Endothelial cell of umbilical vein (primary cell): ENCODE results near the gene CAMLG. TPM values are rescaled to one million over a fixed set of nuclear protein-coding genes. Genes with fewer than 3 reads are reported as not detected.

ENCODE experiments used
- BruUV-seq: library from RNA; stranded (reverse); fragments of 400-500 nt; replicated peaks from 2 replicates; lab custom pipeline; 2021; lab: Mats Ljungman, UMichigan
- CTCF ChIA-PET: fragments of 300-600, 350-600 bp; sonication (Branson Sonifier 250); formaldehyde crosslinking; loops from one replicate; lab custom pipeline; 2021; ENCODE audit warnings: antibody characterized with exemption, inconsistent platforms; lab: Charles Lee
- POLR2A ChIA-PET: fragments of 300-600, 350-600 bp; sonication (Branson Sonifier 250); formaldehyde crosslinking; loops from one replicate; lab custom pipeline; 2021; ENCODE audit warnings: antibody characterized with exemption, inconsistent platforms; lab: Charles Lee
- DNase-seq: peaks from one replicate; pipeline ENCODE4 v3.0.0-alpha.2; 2011; ENCODE audit warnings: low read depth, low spot score
- FAIRE-seq: peaks from 2 replicates; lab custom pipeline; 2011; peaks lifted over from hg19 to GRCh38; lab: Jason Lieb, UNC
- H2AFZ ChIP-seq: 2 replicates; pipeline ENCODE4 v1.6.0; 2012; ENCODE audit warnings: low read depth, low read length, control low read depth, inconsistent platforms
- H3K27ac ChIP-seq: 2 replicates; pipeline ENCODE4 v1.5.1; 2011; ENCODE audit warnings: low read depth, mild to moderate bottlenecking, control low read depth, low read length, moderate library complexity; ENCODE audit not compliant: insufficient read depth
- H3K27me3 ChIP-seq, 2 experiments: 2 replicates each; pipeline versions ENCODE4 v1.6.0 to v1.6.1; 2011; ENCODE audit warnings: low read length in 2 of 2, mixed read lengths in 1 of 2; ENCODE audit not compliant: control insufficient read depth in 2 of 2, insufficient read depth in 2 of 2
- H3K36me3 ChIP-seq, 2 experiments: 2 replicates in 1 of 2; 3 replicates in 1 of 2; pipeline ENCODE4 v1.5.1; 2011; ENCODE audit warnings: low read length in 2 of 2, mild to moderate bottlenecking in 1 of 2, moderate library complexity in 1 of 2; ENCODE audit not compliant: control insufficient read depth in 2 of 2, insufficient read depth in 2 of 2; ENCODE audit errors: extremely low read depth in 1 of 2
- H3K4me1 ChIP-seq: 3 replicates; pipeline ENCODE4 v1.5.1; 2011; ENCODE audit warnings: mild to moderate bottlenecking, low read length; ENCODE audit not compliant: control insufficient read depth, insufficient read depth; ENCODE audit errors: extremely low read depth
- H3K4me2 ChIP-seq: 2 replicates; pipeline ENCODE4 v1.6.1; 2011; ENCODE audit warnings: low read length, control low read depth, mixed read lengths; ENCODE audit not compliant: insufficient read depth
- H3K4me3 ChIP-seq, 3 experiments: fragments of 200-600 bp in 1 of 3; sonication (generic), shearing (Covaris generic) in 1 of 3; replicated peaks in 1 of 3; 2 replicates each; pipeline ENCODE4 v1.5.1; 2011 to 2016; ENCODE audit warnings: control low read depth in 3 of 3, low read length in 3 of 3, mild to moderate bottlenecking in 2 of 3, inconsistent platforms in 1 of 3, low read depth in 1 of 3, moderate library complexity in 1 of 3; ENCODE audit not compliant: insufficient read depth in 1 of 3
- H3K79me2 ChIP-seq: 2 replicates; pipeline ENCODE4 v1.6.0; 2012; ENCODE audit warnings: low read length, inconsistent platforms; ENCODE audit not compliant: control insufficient read depth, insufficient read depth
- H3K9ac ChIP-seq: replicated peaks from 2 replicates; pipeline ENCODE3; 2011; ENCODE audit warnings: low read length, control low read depth; ENCODE audit not compliant: insufficient read depth; ENCODE audit errors: extremely low read depth
- H3K9me1 ChIP-seq: replicated peaks from 3 replicates; pipeline ENCODE4 v1.6.0; 2011; ENCODE audit warnings: mild to moderate bottlenecking, low read length; ENCODE audit not compliant: control insufficient read depth, insufficient read depth; ENCODE audit errors: extremely low read depth
- H3K9me3 ChIP-seq: replicated peaks from 2 replicates; pipeline ENCODE4 v1.5.1; 2012; ENCODE audit warnings: low read length, inconsistent platforms; ENCODE audit not compliant: control insufficient read depth, insufficient read depth
- H4K20me1 ChIP-seq: replicated peaks from 2 replicates; pipeline ENCODE3; 2011; ENCODE audit warnings: mild to moderate bottlenecking, low read length; ENCODE audit not compliant: control insufficient read depth, insufficient read depth; ENCODE audit errors: extremely low read depth
- CTCF ChIP-seq, 2 donors: IDR thresholded peaks; 1 replicate in 1 of 2; 2 replicates in 1 of 2; pipeline ENCODE4 v1.5.1; 2011; ENCODE audit warnings: low read length in 2 of 2, mild to moderate bottlenecking in 2 of 2, moderate library complexity in 2 of 2, control low read depth in 1 of 2, inconsistent platforms in 1 of 2, low read depth in 1 of 2; ENCODE audit not compliant: insufficient read depth in 1 of 2; ENCODE audit errors: extremely low read depth in 1 of 2
- EZH2 ChIP-seq: IDR thresholded peaks from 2 replicates; pipeline ENCODE4 v1.6.1; 2012; ENCODE audit warnings: borderline replicate concordance, low read depth, mild to moderate bottlenecking, moderate library complexity, low read length, inconsistent platforms; ENCODE audit not compliant: severe bottlenecking
- FOS ChIP-seq: IDR thresholded peaks from 2 replicates; pipeline ENCODE4 v1.6.1; 2011; ENCODE audit warnings: mild to moderate bottlenecking, low read length, moderate library complexity, borderline replicate concordance; ENCODE audit not compliant: insufficient read depth
- GATA2 ChIP-seq: IDR thresholded peaks from 2 replicates; pipeline ENCODE4 v1.7.0; 2011; ENCODE audit warnings: low read depth, mild to moderate bottlenecking, moderate library complexity, mixed read lengths, low read length; ENCODE audit not compliant: insufficient read length, insufficient read depth
- JUN ChIP-seq: IDR thresholded peaks from 2 replicates; pipeline ENCODE4 v1.6.1; 2011; ENCODE audit warnings: borderline replicate concordance, low read depth; ENCODE audit not compliant: insufficient read length, insufficient read depth
- MYC ChIP-seq: IDR thresholded peaks from one replicate; pipeline ENCODE4 v1.6.1; 2011; ENCODE audit warnings: mild to moderate bottlenecking, low read depth, low read length
- POLR2A ChIP-seq: IDR thresholded peaks from 2 replicates; pipeline ENCODE4 v1.6.1; 2012; ENCODE audit warnings: low read depth, mild to moderate bottlenecking, control low read depth, low read length
- POLR2AphosphoS5 ChIP-seq: IDR thresholded peaks from 2 replicates; pipeline ENCODE4 v1.6.1; 2012; ENCODE audit warnings: low read depth, mild to moderate bottlenecking, control low read depth, low read length, moderate library complexity; ENCODE audit not compliant: insufficient read depth
- dilution Hi-C: fragments of 300-500 bp; cut with MboI; formaldehyde crosslinking; loops from one replicate; pipeline ENCODE4 v1.15.0; 2019; ENCODE audit warnings: low sequenced_read_pairs; ENCODE audit not compliant: extremely low pct_ligation_motif_present
- intact Hi-C: fragments of 100-400 bp; cut with micrococcal nuclease; formaldehyde crosslinking; loops from one replicate; pipeline ENCODE4 v1.10.0; 2022
- polyA plus RNA-seq, 4 experiments: library from polyadenylated mRNA; depleted of rRNA in 3 of 4; stranded (reverse) in 3 of 4; unstranded in 1 of 4; fragments of >200 nt; gene quantifications; 2 replicates each; pipeline versions ENCODE4 v1.2.1 to v1.2.3, GENCODE V29; 2011 to 2012; ENCODE audit warnings: missing spikeins in 1 of 4
- total RNA-seq: library from RNA; stranded (reverse); gene quantifications from 2 replicates; pipeline ENCODE4 v1.2.3, GENCODE V29; 2021
- TF ChIP-seq, protein P1 (sequence below): IDR thresholded peaks from 2 replicates; pipeline ENCODE4 v1.6.1; 2011; ENCODE audit not compliant: insufficient read depth, insufficient read length

The CAMLG gene
- total and polyA plus RNA-seq, 2 donors (not counting 3 experiments of a cell fraction or from before 2014, with no cell fraction given) = 14.7 to 33.3 TPM

DNA sequence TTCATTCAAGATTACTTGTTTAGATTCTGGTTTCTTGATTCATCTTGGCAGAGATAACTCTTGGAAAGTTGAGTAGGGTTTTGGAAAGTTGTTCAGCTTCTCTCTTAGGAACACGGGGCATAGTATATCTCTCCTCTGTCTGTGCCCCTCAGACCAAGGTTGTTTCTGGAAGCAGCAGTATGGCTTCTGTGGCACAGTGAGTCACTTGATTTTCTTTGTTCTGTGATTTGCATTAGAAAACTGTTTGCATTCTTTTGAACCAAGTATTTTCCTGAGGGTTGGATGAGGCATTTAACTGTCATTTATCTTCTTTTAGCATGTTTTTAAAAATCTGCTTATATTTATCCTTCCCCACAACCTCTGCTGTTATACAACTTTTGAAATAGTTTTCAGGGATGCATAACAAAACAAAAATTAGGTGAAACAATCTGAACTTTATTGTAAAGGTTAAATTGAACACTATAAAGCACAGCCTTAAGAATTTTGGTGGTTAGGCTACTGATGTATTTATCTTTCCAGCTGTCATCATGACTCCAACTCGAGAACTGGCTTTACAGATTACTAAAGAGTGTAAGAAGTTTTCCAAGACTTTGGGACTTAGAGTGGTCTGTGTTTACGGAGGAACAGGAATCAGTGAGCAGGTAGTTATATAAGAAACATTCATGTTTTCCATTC lies 46.7 kb downstream of the CAMLG start:
- no peaks in the 10 kb centered on the region for H3K9me1 ChIP-seq
- peak; percentile 43 for TF ChIP-seq FOS
- TF ChIP-seq, protein P1, sequence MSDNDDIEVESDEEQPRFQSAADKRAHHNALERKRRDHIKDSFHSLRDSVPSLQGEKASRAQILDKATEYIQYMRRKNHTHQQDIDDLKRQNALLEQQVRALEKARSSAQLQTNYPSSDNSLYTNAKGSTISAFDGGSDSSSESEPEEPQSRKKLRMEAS = no peak
- H2AFZ ChIP-seq = no peak overlapping the region
- peak; percentile 12 for DNase-seq
- H3K79me2 ChIP-seq = no peaks in the 10 kb centered on the region
- ChIA-PET POLR2A (no interaction called here), CTCF (interaction anchor here (0.9 to 1.3 kb wide), 4 partner anchors 8 to 120 kb away, joined by 3 to 25 read pairs (median 3); partner anchors contain the start of genes C5orf24 and PCBD2)
- H4K20me1 ChIP-seq = no peaks in the 10 kb centered on the region
- dilution Hi-C loops = no loop called here
- intact Hi-C loops = loop anchor here (1.0 to 5.0 kb wide), 2 partner anchors 62 to 120 kb away; partner anchors contain the start of genes C5orf24 and PCBD2
- no peaks in the 10 kb centered on the region for H3K9me3 ChIP-seq
- no TSS peak for BruUV-seq
- peaks cover 3% of the 10 kb centered on the region for H3K4me1 ChIP-seq
- H3K4me3 ChIP-seq = no peak overlapping the region
- H3K27me3 ChIP-seq = no peaks in the 10 kb centered on the region
- peak overlapping the region; percentile 33 for H3K27ac ChIP-seq
- no peak overlapping the region for H3K9ac ChIP-seq
- H3K4me2 ChIP-seq = no peak overlapping the region
- no peak for FAIRE-seq
- peaks cover 12 to 21% of the 10 kb centered on the region in 2 experiments for H3K36me3 ChIP-seq

- Histone ChIP-seq H3K27ac (no peak overlapping the region), H3K79me2 (no peaks in the 10 kb centered on the region), H3K9ac (no peak overlapping the region), H3K9me3 (no peaks in the 10 kb centered on the region), H3K4me3 (no peak overlapping the region), H2AFZ (no peak overlapping the region), H3K4me1 (peaks cover 3% of the 10 kb centered on the region), H3K36me3 (peaks cover 11 to 22% of the 10 kb centered on the region in 2 experiments), H3K4me2 (no peak overlapping the region), H4K20me1 (no peaks in the 10 kb centered on the region), H3K9me1 (no peaks in the 10 kb centered on the region), H3K27me3 (no peaks in the 10 kb centered on the region)
- FAIRE-seq = no peak
- intact Hi-C loops = no loop called here
- no TSS peak for BruUV-seq
- dilution Hi-C loops = no loop called here
- POLR2A ChIA-PET = no interaction called here
- CTCF ChIA-PET = no interaction called here
- DNase-seq = no peak
- TF ChIP-seq GATA2 = no peak
- no peak for TF ChIP-seq FOS
- no peak for TF ChIP-seq EZH2
- TF ChIP-seq POLR2AphosphoS5 = no peak
- no peak for TF ChIP-seq POLR2A
- TF ChIP-seq JUN = no peak
- TF ChIP-seq, protein P1 = no peak
- TF ChIP-seq CTCF (IDR thresholded peaks at IDR 0.05; ENCODE audit: extremely low read depth in 1 of 2, insufficient read depth in 1 of 2, low read depth in 1 of 2, low read length in 2 of 2) = no peak
- TF ChIP-seq MYC = no peak
These were observed 49.3 kb downstream of the CAMLG start for GRCh38 chr5:134787692-134788091.
